ENCODE measurements around the gene APOC4.

The APOC4 gene

DNA sequence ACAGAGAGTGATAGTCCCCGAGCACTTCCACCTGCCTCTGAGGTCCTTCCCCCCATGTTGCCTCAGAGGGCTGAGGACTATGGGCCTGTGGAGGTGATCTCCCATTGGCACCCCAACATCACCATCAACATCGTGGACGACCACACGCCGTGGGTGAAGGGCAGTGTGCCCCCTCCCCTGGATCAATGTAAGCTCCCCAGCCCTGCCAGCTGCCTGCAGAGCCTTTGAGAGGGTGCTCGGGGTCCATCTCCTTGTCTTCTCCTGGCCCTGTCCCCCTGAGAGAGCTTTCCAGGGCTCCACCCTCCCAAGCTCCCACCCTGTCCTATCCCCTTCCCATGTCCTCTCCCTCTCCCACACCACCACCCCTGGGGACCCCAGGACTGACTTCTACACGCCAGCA lies 44.4 kb downstream of the APOC4 start:
- Histone ChIP-seq H3K27ac (ENCODE audit: low read depth, low read length) (no peak overlapping the region), H3K36me3 (ENCODE audit: insufficient read depth, low read length) (no peaks in the 10 kb centered on the region), H3K27me3 (ENCODE audit: insufficient read depth, low read length) (no peaks in the 10 kb centered on the region), H2AFZ (ENCODE audit: low read length, unreplicated experiment) (no peak overlapping the region), H3K79me2 (ENCODE audit: control insufficient read depth, insufficient read depth, low read length, unreplicated experiment) (no peaks in the 10 kb centered on the region), H3K4me1 (ENCODE audit: control insufficient read depth, insufficient read depth, low read length, unreplicated experiment) (no peaks in the 10 kb centered on the region), H3K4me3 (ENCODE audit: low read depth, low read length) (no peak overlapping the region)

DNA sequence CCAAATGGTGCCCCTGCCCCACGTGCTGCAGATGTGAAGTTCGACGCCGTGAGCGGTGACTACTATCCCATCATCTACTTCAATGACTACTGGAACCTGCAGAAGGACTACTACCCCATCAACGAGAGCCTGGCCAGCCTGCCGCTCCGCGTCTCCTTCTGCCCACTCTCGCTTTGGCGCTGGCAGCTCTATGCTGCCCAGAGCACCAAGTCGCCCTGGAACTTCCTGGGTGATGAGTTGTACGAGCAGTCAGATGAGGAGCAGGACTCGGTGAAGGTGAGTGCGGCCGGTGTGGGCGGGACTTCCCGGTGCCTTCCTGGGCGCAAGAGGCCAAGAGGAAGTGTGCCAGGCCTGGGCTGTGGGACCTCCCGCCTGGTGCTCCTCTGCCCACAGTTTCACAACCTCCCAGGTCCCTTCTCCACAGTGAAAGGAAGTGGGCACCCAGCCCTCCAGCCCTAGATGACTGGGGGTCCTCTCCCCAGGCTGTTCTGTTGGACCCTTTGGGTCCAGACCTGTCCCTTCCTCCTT lies 45.2 kb downstream of the APOC4 start:
- H3K4me1 ChIP-seq (ENCODE audit: control insufficient read depth, insufficient read depth, low read length, unreplicated experiment) = no peaks in the 10 kb centered on the region
- no peak overlapping the region for H3K27ac ChIP-seq (ENCODE audit: low read depth, low read length)
- H3K79me2 ChIP-seq (ENCODE audit: control insufficient read depth, insufficient read depth, low read length, unreplicated experiment) = no peaks in the 10 kb centered on the region
- no peaks in the 10 kb centered on the region for H3K36me3 ChIP-seq (ENCODE audit: insufficient read depth, low read length)
- no peaks in the 10 kb centered on the region for H3K27me3 ChIP-seq (ENCODE audit: insufficient read depth, low read length)
- H2AFZ ChIP-seq (ENCODE audit: low read length, unreplicated experiment) = no peak overlapping the region
- no peak overlapping the region for H3K4me3 ChIP-seq (ENCODE audit: low read depth, low read length)

DNA sequence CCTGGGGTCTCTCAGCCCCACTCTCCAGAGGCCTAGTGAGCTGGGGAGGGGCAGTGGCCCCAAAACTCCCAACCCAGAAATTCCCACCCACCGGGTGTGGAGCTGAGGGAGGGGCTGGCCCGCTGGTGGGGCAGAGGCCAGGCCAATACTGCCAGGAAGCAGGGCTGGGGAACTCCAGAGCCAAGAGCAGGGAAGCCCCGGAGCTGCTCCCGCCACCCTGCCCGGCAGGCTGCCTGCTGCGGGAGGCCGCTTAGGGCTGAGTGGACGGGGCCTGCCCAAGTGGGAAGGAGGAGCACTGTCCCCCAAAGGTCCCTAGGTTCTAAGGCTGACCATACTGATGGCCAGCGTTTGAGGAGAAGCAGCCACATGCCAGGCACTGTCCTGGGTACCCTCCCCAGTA lies 46.2 kb downstream of the APOC4 start:
- no peak overlapping the region for H3K4me3 ChIP-seq (ENCODE audit: low read depth, low read length)
- H3K4me1 ChIP-seq (ENCODE audit: control insufficient read depth, insufficient read depth, low read length, unreplicated experiment) = no peaks in the 10 kb centered on the region
- H3K79me2 ChIP-seq (ENCODE audit: control insufficient read depth, insufficient read depth, low read length, unreplicated experiment) = no peaks in the 10 kb centered on the region
- no peak overlapping the region for H3K27ac ChIP-seq (ENCODE audit: low read depth, low read length)
- no peaks in the 10 kb centered on the region for H3K36me3 ChIP-seq (ENCODE audit: insufficient read depth, low read length)
- H3K27me3 ChIP-seq (ENCODE audit: insufficient read depth, low read length) = no peaks in the 10 kb centered on the region
- H2AFZ ChIP-seq (ENCODE audit: low read length, unreplicated experiment) = no peak overlapping the region

DNA sequence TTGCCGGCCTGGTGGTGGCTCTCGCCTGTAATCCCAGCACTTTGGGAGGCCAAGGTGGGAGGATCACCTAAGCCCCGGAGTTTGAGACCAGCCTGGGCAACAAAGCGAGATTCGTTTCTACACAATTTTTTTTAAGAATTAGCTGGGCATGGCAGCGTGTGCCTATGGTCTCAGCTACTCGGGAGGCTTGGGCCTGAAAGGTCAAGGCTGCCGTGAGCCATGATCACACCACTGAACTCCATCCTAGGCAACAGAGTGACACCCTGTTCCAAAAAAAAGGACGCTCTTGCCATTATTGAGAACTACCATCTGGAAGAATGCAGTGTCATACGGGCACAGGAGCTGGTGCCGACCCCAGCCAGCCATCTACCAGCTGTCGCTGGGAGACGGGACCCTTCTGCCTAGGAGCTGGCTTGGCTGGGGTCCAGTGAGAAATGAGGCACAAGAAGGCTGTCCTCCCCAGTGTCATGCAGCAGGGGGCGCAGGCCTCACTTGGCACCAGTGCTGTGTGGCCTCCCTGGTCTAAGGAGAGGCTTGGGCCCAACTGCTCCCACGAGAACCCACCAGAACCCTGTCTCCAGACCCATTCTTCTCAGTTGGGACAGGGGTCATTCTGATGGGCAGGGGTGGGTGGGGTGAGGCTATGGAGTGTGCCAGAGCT lies 47.0 kb downstream of the APOC4 start:
- no peaks in the 10 kb centered on the region for H3K79me2 ChIP-seq (ENCODE audit: control insufficient read depth, insufficient read depth, low read length, unreplicated experiment)
- H3K36me3 ChIP-seq (ENCODE audit: insufficient read depth, low read length) = no peaks in the 10 kb centered on the region
- H3K4me1 ChIP-seq (ENCODE audit: control insufficient read depth, insufficient read depth, low read length, unreplicated experiment) = no peaks in the 10 kb centered on the region
- no peak overlapping the region for H3K27ac ChIP-seq (ENCODE audit: low read depth, low read length)
- no peak overlapping the region for H3K4me3 ChIP-seq (ENCODE audit: low read depth, low read length)
- H2AFZ ChIP-seq (ENCODE audit: low read length, unreplicated experiment) = no peak overlapping the region
- no peaks in the 10 kb centered on the region for H3K27me3 ChIP-seq (ENCODE audit: insufficient read depth, low read length)

DNA sequence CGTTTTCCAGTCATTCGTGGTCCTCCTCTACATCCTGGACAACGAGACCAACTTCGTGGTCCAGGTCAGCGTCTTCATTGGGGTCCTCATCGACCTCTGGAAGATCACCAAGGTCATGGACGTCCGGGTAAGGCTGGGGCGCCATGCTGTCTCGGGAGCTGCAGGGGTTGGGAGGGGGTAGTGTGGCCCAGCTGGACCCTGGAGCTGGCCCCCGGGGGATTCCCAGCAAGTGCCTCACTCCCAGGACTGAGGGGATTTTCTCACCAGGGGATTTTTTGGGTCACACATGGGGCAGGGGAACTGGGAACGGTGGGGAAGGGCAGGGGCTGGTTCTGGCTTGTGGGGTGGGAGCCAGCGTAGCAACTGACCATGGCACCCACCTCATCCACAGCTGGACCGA lies 48.4 kb downstream of the APOC4 start:
- H3K27ac ChIP-seq (ENCODE audit: low read depth, low read length) = no peak overlapping the region
- H3K36me3 ChIP-seq (ENCODE audit: insufficient read depth, low read length) = no peaks in the 10 kb centered on the region
- no peak overlapping the region for H2AFZ ChIP-seq (ENCODE audit: low read length, unreplicated experiment)
- H3K79me2 ChIP-seq (ENCODE audit: control insufficient read depth, insufficient read depth, low read length, unreplicated experiment) = no peaks in the 10 kb centered on the region
- no peak overlapping the region for H3K4me3 ChIP-seq (ENCODE audit: low read depth, low read length)
- H3K4me1 ChIP-seq (ENCODE audit: control insufficient read depth, insufficient read depth, low read length, unreplicated experiment) = no peaks in the 10 kb centered on the region
- no peaks in the 10 kb centered on the region for H3K27me3 ChIP-seq (ENCODE audit: insufficient read depth, low read length)

DNA sequence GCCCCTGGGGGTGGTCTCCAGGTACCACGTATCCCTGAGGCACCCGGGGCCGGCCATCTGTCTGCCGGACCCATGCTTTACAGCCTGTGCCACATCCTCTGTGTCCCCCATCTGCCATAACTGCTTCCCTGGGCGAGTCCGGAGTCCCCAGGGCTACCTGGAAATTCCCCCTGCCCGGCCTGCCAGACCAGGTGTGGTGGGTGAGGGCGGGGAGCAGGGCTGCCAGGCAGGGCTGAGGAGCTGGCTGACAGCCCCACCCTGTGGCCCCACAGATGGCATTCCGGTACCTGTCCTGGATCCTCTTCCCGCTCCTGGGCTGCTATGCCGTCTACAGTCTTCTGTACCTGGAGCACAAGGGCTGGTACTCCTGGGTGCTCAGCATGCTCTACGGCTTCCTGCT lies 48.9 kb downstream of the APOC4 start:
- Histone ChIP-seq H3K27me3 (ENCODE audit: insufficient read depth, low read length) (no peaks in the 10 kb centered on the region), H2AFZ (ENCODE audit: low read length, unreplicated experiment) (no peak overlapping the region), H3K27ac (ENCODE audit: low read depth, low read length) (no peak overlapping the region), H3K79me2 (ENCODE audit: control insufficient read depth, insufficient read depth, low read length, unreplicated experiment) (no peaks in the 10 kb centered on the region), H3K4me1 (ENCODE audit: control insufficient read depth, insufficient read depth, low read length, unreplicated experiment) (no peaks in the 10 kb centered on the region), H3K4me3 (ENCODE audit: low read depth, low read length) (no peak overlapping the region), H3K36me3 (ENCODE audit: insufficient read depth, low read length) (no peaks in the 10 kb centered on the region)

DNA sequence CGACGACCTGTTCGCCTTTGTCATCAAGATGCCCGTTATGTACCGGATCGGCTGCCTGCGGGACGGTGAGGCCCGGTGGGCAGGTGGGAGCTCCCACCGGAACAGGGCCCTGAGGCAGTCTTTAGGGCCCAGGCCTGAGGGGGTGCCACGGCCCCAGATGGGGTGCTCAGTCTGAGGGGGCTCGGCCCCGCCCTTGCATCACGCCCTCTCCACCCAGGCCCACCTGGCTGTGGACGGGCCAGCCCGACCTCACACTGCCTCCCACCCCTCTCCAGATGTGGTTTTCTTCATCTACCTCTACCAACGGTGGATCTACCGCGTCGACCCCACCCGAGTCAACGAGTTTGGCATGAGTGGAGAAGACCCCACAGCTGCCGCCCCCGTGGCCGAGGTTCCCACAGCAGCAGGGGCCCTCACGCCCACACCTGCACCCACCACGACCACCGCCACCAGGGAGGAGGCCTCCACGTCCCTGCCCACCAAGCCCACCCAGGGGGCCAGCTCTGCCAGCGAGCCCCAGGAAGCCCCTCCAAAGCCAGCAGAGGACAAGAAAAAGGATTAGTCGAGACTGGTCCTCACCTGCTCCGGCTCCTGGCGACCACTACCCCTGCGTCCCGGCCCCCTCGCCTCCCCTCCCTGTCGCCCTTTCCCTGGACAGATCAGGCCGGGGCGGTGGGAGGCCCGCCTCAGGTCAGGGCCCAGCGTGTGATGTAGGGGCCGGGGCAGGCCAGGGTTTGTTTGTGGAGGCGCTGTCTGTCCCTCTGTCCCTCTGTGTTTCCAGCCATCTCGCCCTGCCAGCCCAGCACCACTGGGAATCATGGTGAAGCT lies 50.5 kb downstream of the APOC4 start:
- H3K79me2 ChIP-seq (ENCODE audit: control insufficient read depth, insufficient read depth, low read length, unreplicated experiment) = no peaks in the 10 kb centered on the region
- H3K4me3 ChIP-seq (ENCODE audit: low read depth, low read length) = no peak overlapping the region
- no peak overlapping the region for H3K27ac ChIP-seq (ENCODE audit: low read depth, low read length)
- H3K4me1 ChIP-seq (ENCODE audit: control insufficient read depth, insufficient read depth, low read length, unreplicated experiment) = no peaks in the 10 kb centered on the region
- H3K27me3 ChIP-seq (ENCODE audit: insufficient read depth, low read length) = no peaks in the 10 kb centered on the region
- no peak overlapping the region for H2AFZ ChIP-seq (ENCODE audit: low read length, unreplicated experiment)
- H3K36me3 ChIP-seq (ENCODE audit: insufficient read depth, low read length) = no peaks in the 10 kb centered on the region

DNA sequence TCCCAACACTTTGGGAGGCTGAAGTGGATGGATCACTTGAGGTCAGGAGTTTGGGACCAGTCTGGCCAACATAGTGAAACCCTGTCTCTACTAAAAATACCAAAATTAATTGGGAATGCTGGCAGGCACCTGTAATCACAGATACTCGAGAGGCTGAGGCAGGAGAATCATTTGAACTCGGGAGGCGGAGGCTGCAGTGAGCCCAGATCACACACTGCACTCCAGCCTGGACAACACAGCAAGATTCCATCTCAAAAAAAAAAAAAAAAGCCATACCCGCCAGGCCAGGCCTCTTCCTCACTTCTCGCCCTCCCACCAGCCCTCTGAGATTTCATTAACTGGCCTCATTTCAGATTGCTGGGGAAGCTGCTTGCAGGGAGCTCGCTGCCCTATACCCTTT lies 51.5 kb downstream of the APOC4 start:
- Histone ChIP-seq H3K4me1 (ENCODE audit: control insufficient read depth, insufficient read depth, low read length, unreplicated experiment) (no peaks in the 10 kb centered on the region), H3K36me3 (ENCODE audit: insufficient read depth, low read length) (no peaks in the 10 kb centered on the region), H3K4me3 (ENCODE audit: low read depth, low read length) (no peak overlapping the region), H3K27me3 (ENCODE audit: insufficient read depth, low read length) (no peaks in the 10 kb centered on the region), H2AFZ (ENCODE audit: low read length, unreplicated experiment) (no peak overlapping the region), H3K27ac (ENCODE audit: low read depth, low read length) (no peak overlapping the region), H3K79me2 (ENCODE audit: control insufficient read depth, insufficient read depth, low read length, unreplicated experiment) (no peaks in the 10 kb centered on the region)

DNA sequence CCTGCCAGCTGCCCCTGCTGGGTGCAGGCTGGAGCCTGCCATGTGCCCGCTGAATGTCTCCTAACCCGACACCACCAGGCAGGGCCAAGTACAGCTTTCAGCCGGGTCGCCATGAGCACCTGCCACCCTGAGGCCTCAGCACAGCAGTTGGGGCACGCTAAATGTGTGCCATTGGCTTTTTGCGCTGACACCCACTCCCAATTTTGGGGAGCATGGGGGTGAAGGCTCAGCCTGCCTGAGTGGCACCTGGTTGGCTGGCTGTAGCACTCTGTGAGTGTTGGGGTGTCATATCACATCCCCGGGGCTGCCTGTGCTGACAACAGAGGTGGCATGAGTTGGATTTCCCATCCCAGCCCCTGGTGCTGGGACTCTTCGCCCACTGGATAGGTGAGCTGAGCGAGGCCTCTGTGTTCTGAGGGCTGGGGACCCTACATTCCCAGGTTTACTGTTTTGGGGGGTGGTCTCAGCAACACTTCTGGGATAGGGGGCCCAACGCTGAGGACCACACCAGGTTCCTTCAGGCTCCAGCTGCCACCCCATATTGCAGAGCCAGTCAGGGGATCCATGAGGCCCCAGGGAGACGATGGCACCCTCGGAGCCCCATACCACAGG lies 52.0 kb downstream of the APOC4 start:
- no peaks in the 10 kb centered on the region for H3K79me2 ChIP-seq (ENCODE audit: control insufficient read depth, insufficient read depth, low read length, unreplicated experiment)
- H2AFZ ChIP-seq (ENCODE audit: low read length, unreplicated experiment) = no peak overlapping the region
- no peaks in the 10 kb centered on the region for H3K27me3 ChIP-seq (ENCODE audit: insufficient read depth, low read length)
- H3K36me3 ChIP-seq (ENCODE audit: insufficient read depth, low read length) = no peaks in the 10 kb centered on the region
- no peaks in the 10 kb centered on the region for H3K4me1 ChIP-seq (ENCODE audit: control insufficient read depth, insufficient read depth, low read length, unreplicated experiment)
- H3K27ac ChIP-seq (ENCODE audit: low read depth, low read length) = no peak overlapping the region
- H3K4me3 ChIP-seq (ENCODE audit: low read depth, low read length) = no peak overlapping the region

Data from ACC112 (cell line).